Measurements from ENCODE around the gene EXOC3.

Gene EXOC3

DNA sequence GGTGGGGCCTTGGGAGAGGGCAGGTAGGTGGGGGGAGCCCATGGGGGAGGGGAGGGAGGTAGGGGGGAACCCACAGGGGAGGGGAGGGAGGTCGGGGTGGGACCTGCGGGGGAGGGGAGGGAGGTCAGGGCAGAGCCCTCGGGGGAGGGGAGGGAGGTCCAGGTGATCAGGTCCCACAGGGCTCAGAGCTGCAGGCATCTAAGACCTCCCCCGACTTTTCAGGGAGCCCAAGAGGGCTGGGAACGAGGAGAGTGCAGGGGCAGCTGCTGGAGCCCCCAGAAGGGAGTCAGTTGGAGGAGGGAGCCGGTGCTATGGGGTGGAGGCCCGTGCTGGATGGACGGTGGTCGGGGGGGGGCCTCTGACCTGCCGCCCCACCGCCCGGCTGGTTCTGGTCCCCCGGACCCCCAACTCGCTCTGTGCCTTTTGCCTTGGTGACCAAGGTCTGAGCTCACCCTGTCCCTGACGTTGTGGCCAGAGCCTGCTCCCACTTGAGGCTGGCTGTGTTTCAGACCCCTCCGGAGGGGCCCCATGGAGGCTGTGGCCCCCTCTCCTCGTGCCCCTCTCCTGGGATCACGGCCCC lies 49.4 kb downstream of the EXOC3 start:
- Histone ChIP-seq H3K27ac (ENCODE audit: low read length) (no peak overlapping the region), H3K9me3 (ENCODE audit: control insufficient read depth in 2 of 2, low read length in 2 of 2) (no peaks in the 10 kb centered on the region), H3K4me1 (ENCODE audit: control insufficient read depth, insufficient read depth, low read length) (no peaks in the 10 kb centered on the region), H3K9ac (ENCODE audit: low read length in 2 of 2) (no peak overlapping the region), H3K36me3 (ENCODE audit: control insufficient read depth in 2 of 2, insufficient read depth in 2 of 2, low read length in 2 of 2) (no peaks in the 10 kb centered on the region), H3K27me3 (ENCODE audit: control insufficient read depth in 1 of 2, insufficient read depth in 2 of 2, low read length in 2 of 2) (peaks cover 10 to 15% of the 10 kb centered on the region in 2 donors), H3K4me3 (ENCODE audit: low read length in 2 of 2) (no peak overlapping the region)

GRCh38 chr5:493119-493701 lies 50.2 kb downstream of the EXOC3 start:
- peaks cover 11 to 18% of the 10 kb centered on the region in 2 donors for H3K27me3 ChIP-seq (ENCODE audit: control insufficient read depth in 1 of 2, insufficient read depth in 2 of 2, low read length in 2 of 2)
- H3K4me3 ChIP-seq (ENCODE audit: low read length in 2 of 2) = no peak overlapping the region
- no peaks in the 10 kb centered on the region for H3K4me1 ChIP-seq (ENCODE audit: control insufficient read depth, insufficient read depth, low read length)
- no peaks in the 10 kb centered on the region for H3K36me3 ChIP-seq (ENCODE audit: control insufficient read depth in 2 of 2, insufficient read depth in 2 of 2, low read length in 2 of 2)
- no peaks in the 10 kb centered on the region for H3K9me3 ChIP-seq (ENCODE audit: control insufficient read depth in 2 of 2, low read length in 2 of 2)
- H3K9ac ChIP-seq (ENCODE audit: low read length in 2 of 2) = no peak overlapping the region
- H3K27ac ChIP-seq (ENCODE audit: low read length) = no peak overlapping the region

DNA sequence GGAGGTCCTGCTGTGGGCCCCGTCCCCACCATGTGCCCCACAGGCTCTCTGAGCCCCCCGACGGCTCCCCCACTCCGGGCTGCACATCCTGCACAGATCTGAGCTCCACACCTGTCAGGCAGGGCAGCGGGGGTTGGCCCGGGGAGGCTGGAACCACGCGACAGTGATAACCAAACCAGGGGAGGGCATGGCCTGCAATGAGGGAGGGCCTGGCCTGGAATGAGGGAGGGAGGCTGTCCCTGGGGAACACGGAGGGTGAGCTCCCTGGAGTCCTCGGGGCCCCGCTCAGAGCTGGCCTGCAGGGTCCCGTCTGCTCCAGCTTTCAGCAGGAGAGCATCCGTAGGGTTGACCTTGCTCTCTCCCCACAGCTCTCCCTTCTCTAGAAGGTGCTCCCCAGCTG lies 50.8 kb downstream of the EXOC3 start:
- Histone ChIP-seq H3K4me1 (ENCODE audit: control insufficient read depth, insufficient read depth, low read length) (no peaks in the 10 kb centered on the region), H3K4me3 (ENCODE audit: low read length in 2 of 2) (no peak overlapping the region), H3K27me3 (ENCODE audit: control insufficient read depth in 1 of 2, insufficient read depth in 2 of 2, low read length in 2 of 2) (peaks cover 13 to 20% of the 10 kb centered on the region in 2 donors), H3K36me3 (ENCODE audit: control insufficient read depth in 2 of 2, insufficient read depth in 2 of 2, low read length in 2 of 2) (no peaks in the 10 kb centered on the region), H3K27ac (ENCODE audit: low read length) (no peak overlapping the region), H3K9ac (ENCODE audit: low read length in 2 of 2) (no peak overlapping the region), H3K9me3 (ENCODE audit: control insufficient read depth in 2 of 2, low read length in 2 of 2) (no peaks in the 10 kb centered on the region)

GRCh38 chr5:494667-495255 lies 51.8 kb downstream of the EXOC3 start:
- Histone ChIP-seq H3K36me3 (ENCODE audit: control insufficient read depth in 2 of 2, insufficient read depth in 2 of 2, low read length in 2 of 2) (no peaks in the 10 kb centered on the region), H3K27me3 (ENCODE audit: control insufficient read depth in 1 of 2, insufficient read depth in 2 of 2, low read length in 2 of 2) (peaks cover 23 to 29% of the 10 kb centered on the region in 2 donors)

DNA sequence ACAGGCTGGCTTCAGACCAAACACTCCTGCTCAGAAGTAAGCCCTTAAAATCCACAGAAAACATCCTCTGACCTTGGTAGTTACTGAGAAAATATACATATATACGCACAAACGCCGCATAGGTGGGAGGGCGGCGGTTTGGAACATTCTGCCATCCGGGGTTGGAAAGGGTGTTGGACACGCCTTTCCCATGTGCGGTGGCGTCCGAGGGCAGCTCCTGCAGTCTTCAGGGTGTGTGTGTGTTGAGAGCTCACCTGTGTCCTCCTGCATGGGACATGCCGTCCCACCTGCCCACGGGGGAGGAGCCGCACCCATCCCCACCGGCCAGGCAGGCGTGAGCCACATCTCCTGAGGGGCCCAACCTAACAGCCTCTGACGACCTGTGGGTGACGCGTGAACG lies 53.1 kb downstream of the EXOC3 start:
- Histone ChIP-seq H3K36me3 (ENCODE audit: control insufficient read depth in 2 of 2, insufficient read depth in 2 of 2, low read length in 2 of 2) (no peaks in the 10 kb centered on the region), H3K9me3 (ENCODE audit: control insufficient read depth in 2 of 2, low read length in 2 of 2) (no peaks in the 10 kb centered on the region), H3K27me3 (ENCODE audit: control insufficient read depth in 1 of 2, insufficient read depth in 2 of 2, low read length in 2 of 2) (peaks cover 23 to 39% of the 10 kb centered on the region in 2 donors), H3K4me1 (ENCODE audit: control insufficient read depth, insufficient read depth, low read length) (no peaks in the 10 kb centered on the region), H3K4me3 (ENCODE audit: low read length in 2 of 2) (no peak overlapping the region), H3K9ac (ENCODE audit: low read length in 2 of 2) (no peak overlapping the region), H3K27ac (ENCODE audit: low read length) (no peak overlapping the region)

More at GRCh38 chr5:494667-495255, 51.8 kb downstream of the EXOC3 start:
- no peak overlapping the region for H3K27ac ChIP-seq (ENCODE audit: low read length)
- no peaks in the 10 kb centered on the region for H3K4me1 ChIP-seq (ENCODE audit: control insufficient read depth, insufficient read depth, low read length)
- no peaks in the 10 kb centered on the region for H3K9me3 ChIP-seq (ENCODE audit: control insufficient read depth in 2 of 2, low read length in 2 of 2)
- H3K9ac ChIP-seq (ENCODE audit: low read length in 2 of 2) = no peak overlapping the region
- no peak overlapping the region for H3K4me3 ChIP-seq (ENCODE audit: low read length in 2 of 2)

DNA sequence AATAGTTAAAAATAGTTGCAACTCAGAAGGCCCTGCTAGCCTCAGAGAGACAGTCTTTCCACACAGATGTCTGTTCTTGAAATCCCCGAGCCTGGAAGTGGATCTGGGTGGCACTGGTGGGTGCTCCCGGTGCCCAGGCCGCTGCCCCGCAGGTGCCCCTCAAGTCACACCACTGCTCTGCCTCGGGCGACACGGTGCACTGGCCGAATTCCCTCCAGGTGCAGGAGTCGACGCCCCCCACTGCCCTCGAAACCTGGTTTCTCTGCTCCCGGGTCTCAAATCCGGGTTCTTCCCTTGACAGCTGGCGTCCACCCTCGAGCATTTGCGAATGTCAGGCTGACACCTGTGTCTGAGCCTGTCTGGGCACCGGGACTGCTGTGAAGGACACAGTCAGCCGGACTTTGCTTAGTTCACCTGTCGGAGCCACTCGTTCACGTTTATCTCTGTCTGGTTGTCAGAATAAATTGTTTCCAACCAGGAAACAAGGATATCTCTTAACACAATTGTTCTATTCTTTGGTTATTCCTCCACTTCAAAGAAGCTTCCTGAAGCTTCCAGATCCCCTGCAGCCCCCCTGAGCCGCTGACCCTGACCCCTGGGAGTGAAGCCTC lies 54.2 kb downstream of the EXOC3 start:
- H3K27ac ChIP-seq (ENCODE audit: low read length) = no peak overlapping the region
- no peaks in the 10 kb centered on the region for H3K4me1 ChIP-seq (ENCODE audit: control insufficient read depth, insufficient read depth, low read length)

DNA sequence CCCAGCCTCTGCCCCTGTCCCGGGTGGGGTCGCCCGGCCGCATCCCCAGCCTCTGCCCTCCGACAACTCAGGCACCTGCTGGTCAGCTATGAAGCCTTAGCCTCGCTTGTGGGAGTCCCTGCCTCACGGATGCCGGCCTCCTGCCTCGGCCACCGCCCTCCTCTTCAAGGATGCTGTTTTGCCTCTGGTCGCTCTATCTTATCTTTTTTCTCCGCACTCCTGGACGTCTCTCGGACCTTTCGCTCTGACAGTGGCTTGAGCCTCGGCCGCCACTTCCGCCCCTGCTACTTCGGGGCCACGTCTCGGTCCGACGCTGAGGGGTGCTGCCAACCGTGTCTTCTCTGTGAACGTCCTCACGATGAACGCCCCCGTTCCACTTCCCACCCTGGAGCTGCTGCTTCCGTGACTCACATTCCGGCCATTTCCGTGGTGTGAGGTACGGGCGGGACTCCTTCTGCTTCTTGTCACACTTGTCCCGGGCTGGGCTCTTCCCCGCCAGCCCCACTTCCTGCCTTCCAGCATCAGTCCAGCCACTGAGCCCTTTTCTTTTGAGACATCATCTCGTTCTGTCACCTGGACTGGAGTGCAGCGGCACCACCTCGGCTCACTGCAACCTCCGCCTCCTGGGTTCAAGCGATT lies 55.0 kb downstream of the EXOC3 start:
- Histone ChIP-seq H3K27me3 (ENCODE audit: control insufficient read depth in 1 of 2, insufficient read depth in 2 of 2, low read length in 2 of 2) (peaks cover 31 to 38% of the 10 kb centered on the region in 2 donors), H3K36me3 (ENCODE audit: control insufficient read depth in 2 of 2, insufficient read depth in 2 of 2, low read length in 2 of 2) (no peaks in the 10 kb centered on the region), H3K27ac (ENCODE audit: low read length) (no peak overlapping the region), H3K4me1 (ENCODE audit: control insufficient read depth, insufficient read depth, low read length) (no peaks in the 10 kb centered on the region), H3K4me3 (ENCODE audit: low read length in 2 of 2) (no peak overlapping the region), H3K9ac (ENCODE audit: low read length in 2 of 2) (no peak overlapping the region), H3K9me3 (ENCODE audit: control insufficient read depth in 2 of 2, low read length in 2 of 2) (peaks cover 0 to 2% of the 10 kb centered on the region in 2 donors)

More for the DNA sequence above, 54.2 kb downstream of the EXOC3 start:
- Histone ChIP-seq H3K27me3 (ENCODE audit: control insufficient read depth in 1 of 2, insufficient read depth in 2 of 2, low read length in 2 of 2) (peaks cover 30 to 39% of the 10 kb centered on the region in 2 donors), H3K36me3 (ENCODE audit: control insufficient read depth in 2 of 2, insufficient read depth in 2 of 2, low read length in 2 of 2) (no peaks in the 10 kb centered on the region), H3K4me3 (ENCODE audit: low read length in 2 of 2) (no peak overlapping the region), H3K9me3 (ENCODE audit: control insufficient read depth in 2 of 2, low read length in 2 of 2) (no peaks in the 10 kb centered on the region), H3K9ac (ENCODE audit: low read length in 2 of 2) (no peak overlapping the region)

DNA sequence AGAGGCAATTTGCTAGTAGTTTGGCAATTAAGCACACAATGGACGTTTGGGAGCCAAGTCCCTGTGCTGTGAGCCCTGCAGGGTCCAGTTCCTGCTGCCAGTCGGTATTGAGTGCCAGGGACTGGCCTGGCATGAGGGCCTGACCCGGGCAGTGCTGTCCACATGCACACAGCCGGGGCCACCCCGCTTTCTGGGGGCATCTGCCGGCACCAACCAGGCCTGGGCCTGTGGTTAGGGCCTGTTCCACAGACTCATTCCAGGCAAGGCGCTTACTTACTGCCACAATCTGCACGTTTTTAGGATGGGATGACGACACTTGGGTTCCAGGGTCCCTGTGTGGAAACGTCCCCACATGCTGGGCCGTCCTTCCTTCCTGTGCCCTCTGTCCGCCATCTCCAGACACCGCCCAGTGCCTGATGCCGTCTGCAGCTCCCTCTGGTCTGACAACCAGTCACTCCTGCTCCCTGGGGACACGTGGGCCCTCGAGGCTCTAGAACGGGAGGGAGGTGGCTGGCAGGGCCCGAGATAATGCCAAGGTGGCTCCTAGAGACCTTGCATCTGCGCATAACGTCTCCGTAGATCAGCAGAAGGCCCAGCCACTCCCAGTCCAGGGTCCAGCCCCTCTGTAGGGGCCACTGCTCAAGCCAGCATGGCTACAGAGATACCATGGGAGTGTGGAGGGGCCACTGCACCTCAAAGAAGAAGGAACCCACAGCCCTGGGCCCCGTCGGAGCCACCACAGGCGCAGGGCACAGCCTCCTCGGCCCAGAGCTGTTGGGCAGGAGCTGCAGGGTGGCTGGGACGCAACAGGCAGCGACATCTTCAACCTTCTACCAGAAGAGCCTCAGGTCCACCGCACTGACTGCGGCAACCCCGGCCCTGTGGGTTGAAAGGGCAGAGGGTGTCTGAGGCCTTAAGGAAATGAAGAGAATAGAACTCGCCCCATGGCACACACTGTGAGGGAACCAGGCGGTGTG lies 56.5 kb downstream of the EXOC3 start:
- H3K4me3 ChIP-seq (ENCODE audit: low read length in 2 of 2) = no peak overlapping the region

DNA sequence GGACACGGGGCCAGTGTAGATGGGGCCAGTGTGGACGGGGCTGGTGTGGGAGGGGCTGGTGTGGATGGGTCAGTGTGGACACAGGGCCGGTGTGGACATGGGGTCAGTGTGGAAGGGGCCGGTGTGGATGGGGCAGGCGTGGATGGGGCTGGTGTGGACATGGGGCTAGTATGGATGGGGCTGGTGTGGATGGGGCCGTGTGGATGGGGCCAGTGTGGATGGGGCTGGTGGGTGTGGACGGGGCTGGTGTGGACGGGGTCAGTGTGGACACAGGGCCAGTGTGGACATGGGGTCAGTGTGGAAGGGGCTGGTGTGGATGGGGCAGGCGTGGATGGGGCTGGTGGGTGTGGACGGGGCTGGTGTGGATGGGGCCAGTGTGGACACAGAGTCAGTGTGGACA lies 57.5 kb downstream of the EXOC3 start:
- H3K27ac ChIP-seq (ENCODE audit: low read length) = no peak overlapping the region
- H3K4me1 ChIP-seq (ENCODE audit: control insufficient read depth, insufficient read depth, low read length) = no peaks in the 10 kb centered on the region
- no peak overlapping the region for H3K4me3 ChIP-seq (ENCODE audit: low read length in 2 of 2)
- H3K36me3 ChIP-seq (ENCODE audit: control insufficient read depth in 2 of 2, insufficient read depth in 2 of 2, low read length in 2 of 2) = no peaks in the 10 kb centered on the region
- peaks cover 25 to 37% of the 10 kb centered on the region in 2 donors for H3K27me3 ChIP-seq (ENCODE audit: control insufficient read depth in 1 of 2, insufficient read depth in 2 of 2, low read length in 2 of 2)
- no peak overlapping the region for H3K9ac ChIP-seq (ENCODE audit: low read length in 2 of 2)
- peaks cover 0 to 2% of the 10 kb centered on the region in 2 donors for H3K9me3 ChIP-seq (ENCODE audit: control insufficient read depth in 2 of 2, low read length in 2 of 2)

More for the DNA sequence above, 56.5 kb downstream of the EXOC3 start:
- Histone ChIP-seq H3K36me3 (ENCODE audit: control insufficient read depth in 2 of 2, insufficient read depth in 2 of 2, low read length in 2 of 2) (no peaks in the 10 kb centered on the region), H3K27ac (ENCODE audit: low read length) (no peak overlapping the region), H3K9ac (ENCODE audit: low read length in 2 of 2) (no peak overlapping the region), H3K27me3 (ENCODE audit: control insufficient read depth in 1 of 2, insufficient read depth in 2 of 2, low read length in 2 of 2) (peaks cover 25 to 33% of the 10 kb centered on the region in 2 donors), H3K4me1 (ENCODE audit: control insufficient read depth, insufficient read depth, low read length) (no peaks in the 10 kb centered on the region), H3K9me3 (ENCODE audit: control insufficient read depth in 2 of 2, low read length in 2 of 2) (peaks cover 0 to 2% of the 10 kb centered on the region in 2 donors)
